B cell (primary cell): Measurements from ENCODE around the gene SNED1. TPM values are rescaled to one million over a fixed set of nuclear protein-coding genes. Genes with fewer than 3 reads are reported as not detected.

Source experiments
- ATAC-seq: fragments of 200-7000 bp; cut with Tn5 transposase; one replicate; pipeline ENCODE4 v1.10.0; 2021; ENCODE audit warnings: low read depth, mild to moderate bottlenecking, moderate number of reproducible peaks, moderate library complexity
- CTCF ChIA-PET: fragments of 350-600 bp; sonication (Branson Sonifier 250); formaldehyde crosslinking; loops from one replicate; lab custom pipeline; 2021; ENCODE audit warnings: antibody characterized with exemption, inconsistent platforms; lab: Charles Lee
- POLR2A ChIA-PET: fragments of 350-600 bp; sonication (Branson Sonifier 250); formaldehyde crosslinking; loops from one replicate; lab custom pipeline; 2021; ENCODE audit warnings: antibody characterized with exemption; lab: Charles Lee
- DNase-seq: peaks from one replicate; pipeline ENCODE4 v3.0.0; 2013
- H2AFZ ChIP-seq: 2 replicates; pipeline ENCODE4 v1.6.1; 2012; ENCODE audit warnings: mild to moderate bottlenecking, low read depth, low read length; ENCODE audit not compliant: insufficient read depth, poor library complexity, severe bottlenecking
- H3K27ac ChIP-seq, 2 donors: 1 replicate in 1 of 2; 2 replicates in 1 of 2; pipeline ENCODE4 v1.5.1; 2012 to 2013; ENCODE audit warnings: low read length in 2 of 2, mild to moderate bottlenecking in 2 of 2, moderate library complexity in 1 of 2
- H3K27me3 ChIP-seq, 4 experiments: fragments of 200-600 bp in 1 of 4; sonication (generic) in 1 of 4; replicated peaks in 1 of 4; 1 replicate in 2 of 4; 2 replicates in 2 of 4; pipeline versions ENCODE4 v1.6.1 to v1.7.0; 2013 to 2016; ENCODE audit warnings: low read length in 3 of 4, mild to moderate bottlenecking in 2 of 4, mixed read lengths in 1 of 4, moderate library complexity in 1 of 4; ENCODE audit not compliant: insufficient read depth in 4 of 4, control insufficient read depth in 3 of 4; ENCODE audit errors: control extremely low read depth in 1 of 4
- H3K36me3 ChIP-seq, 2 experiments: replicated peaks in 1 of 2; 1 replicate in 1 of 2; 2 replicates in 1 of 2; pipeline versions ENCODE4 v1.6.1 to v1.7.1; 2013; ENCODE audit warnings: low read length in 1 of 2; ENCODE audit not compliant: insufficient read depth in 2 of 2, control insufficient read depth in 1 of 2; ENCODE audit errors: control extremely low read depth in 1 of 2, extremely low read depth in 1 of 2
- H3K4me1 ChIP-seq, 2 donors: fragments of 200-600 bp in 1 of 2; sonication (generic) in 1 of 2; 1 replicate in 1 of 2; 2 replicates in 1 of 2; pipeline versions ENCODE4 v1.5.1 to v1.6.1; 2013 to 2017; ENCODE audit warnings: low read length in 2 of 2; ENCODE audit not compliant: control insufficient read depth in 2 of 2, insufficient read depth in 2 of 2
- H3K4me2 ChIP-seq: replicated peaks from 2 replicates; pipeline ENCODE3; 2012; ENCODE audit warnings: mild to moderate bottlenecking, low read depth, low read length; ENCODE audit not compliant: poor library complexity, severe bottlenecking
- H3K4me3 ChIP-seq, 5 experiments: fragments of 200-600 bp in 1 of 5; sonication (generic) in 1 of 5; 1 replicate in 3 of 5; 2 replicates in 2 of 5; pipeline versions ENCODE4 v1.5.1 to v1.7.0; 2011 to 2016; ENCODE audit warnings: low read length in 4 of 5, mild to moderate bottlenecking in 4 of 5, low read depth in 2 of 5, control low read depth in 1 of 5, moderate library complexity in 1 of 5; ENCODE audit not compliant: insufficient read depth in 1 of 5; ENCODE audit errors: control extremely low read depth in 1 of 5, extremely low read depth in 1 of 5
- H3K79me2 ChIP-seq: fragments of 200-600 bp; sonication (generic); one replicate; pipeline ENCODE4 v1.6.0; 2016; ENCODE audit warnings: low read length; ENCODE audit not compliant: control insufficient read depth, insufficient read depth
- H3K9ac ChIP-seq: fragments of 200-600 bp; sonication (generic); 2 replicates; pipeline ENCODE4 v1.6.1; 2017; ENCODE audit warnings: mild to moderate bottlenecking, low read length, moderate library complexity
- H3K9me3 ChIP-seq, 3 donors: one replicate each; pipeline versions ENCODE4 v1.6.1 to v1.7.1; 2013; ENCODE audit warnings: low read length in 2 of 3; ENCODE audit not compliant: control insufficient read depth in 2 of 3, insufficient read depth in 1 of 3; ENCODE audit errors: control extremely low read depth in 1 of 3
- H4K20me1 ChIP-seq: 2 replicates; pipeline ENCODE4 v1.6.0; 2012; ENCODE audit warnings: mild to moderate bottlenecking, low read length; ENCODE audit not compliant: insufficient read depth, control insufficient read depth, poor library complexity, severe bottlenecking
- H3K27ac Mint-ChIP-seq: one replicate; pipeline ENCODE4 v1.8.0; 2021; ENCODE audit warnings: mixed read lengths
- H3K27me3 Mint-ChIP-seq: one replicate; pipeline ENCODE4 v1.8.0; 2021; ENCODE audit warnings: mixed read lengths
- H3K4me1 Mint-ChIP-seq: one replicate; pipeline ENCODE4 v1.8.0; 2021; ENCODE audit warnings: mixed read lengths
- H3K4me3 Mint-ChIP-seq: one replicate; pipeline ENCODE4 v1.8.0; 2021; ENCODE audit warnings: mixed read lengths
- H3K9me3 Mint-ChIP-seq: one replicate; pipeline ENCODE4 v1.8.0; 2022; ENCODE audit warnings: mixed read lengths; ENCODE audit not compliant: insufficient read depth
- EZH2 ChIP-seq: IDR thresholded peaks from 2 replicates; pipeline ENCODE4 v1.6.1; 2012; ENCODE audit warnings: borderline replicate concordance, low read depth, mild to moderate bottlenecking, moderate library complexity, low read length; ENCODE audit not compliant: insufficient read depth, poor library complexity, severe bottlenecking
- WGBS: methylation state at CpG from one replicate; pipeline ENCODE4 v1.1.5; 2013; ENCODE audit warnings: missing lambda C conversion rate; ENCODE audit not compliant: insufficient coverage; 5-methylcytosine and 5-hydroxymethylcytosine counted together
- intact Hi-C: fragments of 100-400 bp; cut with micrococcal nuclease; formaldehyde crosslinking; loops from one replicate; pipeline ENCODE4 v1.10.0; 2022
- polyA plus RNA-seq: library from polyadenylated mRNA; depleted of rRNA; stranded (reverse); fragments of >200 nt; gene quantifications from 2 replicates; pipeline ENCODE4 v1.2.3, GENCODE V29; 2012
- total RNA-seq, 2 donors: library from RNA; stranded (reverse); fragments of 120-200 nt in 1 of 2; gene quantifications; 1 replicate in 1 of 2; 2 replicates in 1 of 2; pipeline versions ENCODE4 v1.2.3 to v1.2.4, GENCODE V29; 2013 to 2022
- TF ChIP-seq, protein P1 (sequence below): fragments of 200-600 bp; IDR thresholded peaks from one replicate; pipeline ENCODE4 v1.8.0; 2022; ENCODE audit warnings: antibody characterized with exemption, mild to moderate bottlenecking

Gene SNED1
- total and polyA plus RNA-seq, 2 donors (not counting 1 experiment from before 2014, with no cell fraction given): 25.5 to 336 TPM

DNA sequence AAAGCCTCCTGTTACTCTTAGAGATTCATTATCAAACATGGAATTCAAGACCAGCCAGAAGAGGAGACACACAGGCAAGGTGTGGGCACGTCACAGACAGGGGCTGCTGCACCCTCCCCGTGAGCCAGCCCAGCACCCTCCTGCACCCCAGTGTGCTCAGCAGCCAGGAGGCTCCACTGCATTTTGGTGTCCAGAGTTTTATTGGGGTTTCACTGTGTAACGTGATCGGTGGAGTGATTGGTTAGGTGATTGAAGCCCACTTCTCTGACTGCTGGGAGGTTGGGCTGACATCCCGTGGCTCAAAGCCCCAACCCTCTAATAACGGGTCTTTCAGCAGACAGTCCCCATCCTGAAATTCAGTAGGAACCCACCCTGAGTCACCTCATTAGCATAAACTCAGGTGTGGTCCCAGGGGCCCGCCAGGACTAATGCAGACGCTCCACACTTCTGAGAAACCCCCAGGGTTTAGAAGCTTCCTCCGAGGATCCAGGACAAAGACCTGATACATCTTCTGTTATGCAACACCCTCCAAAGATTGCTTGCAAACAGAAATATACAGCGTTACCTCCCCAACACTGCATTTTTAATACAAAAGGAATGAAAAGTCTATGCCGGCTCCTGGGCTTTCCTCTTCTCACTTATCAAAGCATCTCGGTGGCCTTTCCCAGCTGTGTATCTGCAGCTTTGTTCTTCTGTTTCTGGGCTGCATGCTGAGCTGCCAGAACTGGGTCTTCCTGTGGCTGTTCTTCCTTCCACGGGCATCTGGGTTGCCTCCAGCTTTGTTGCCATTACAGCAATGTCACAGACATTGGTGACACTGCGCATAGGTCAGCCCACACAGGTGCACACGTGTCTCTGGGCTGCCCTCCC is 43.7 kb upstream of the SNED1 start:
- no peak overlapping the region for H3K4me2 ChIP-seq
- POLR2A ChIA-PET: no interaction called here
- DNase-seq: no peak
- H3K4me3 ChIP-seq: no peak overlapping the region
- H2AFZ ChIP-seq: no peak overlapping the region
- H3K36me3 ChIP-seq: no peaks in the 10 kb centered on the region
- Mint-ChIP-seq H3K4me1 (no peaks in the 10 kb centered on the region), H3K27me3 (peaks cover 7% of the 10 kb centered on the region), H3K27ac (no peak overlapping the region), H3K4me3 (no peak overlapping the region), H3K9me3 (no peaks in the 10 kb centered on the region)
- WGBS: 59% methylated on average over 12 of the region's 15 CpGs
- H3K79me2 ChIP-seq: no peaks in the 10 kb centered on the region
- TF ChIP-seq, protein P1, sequence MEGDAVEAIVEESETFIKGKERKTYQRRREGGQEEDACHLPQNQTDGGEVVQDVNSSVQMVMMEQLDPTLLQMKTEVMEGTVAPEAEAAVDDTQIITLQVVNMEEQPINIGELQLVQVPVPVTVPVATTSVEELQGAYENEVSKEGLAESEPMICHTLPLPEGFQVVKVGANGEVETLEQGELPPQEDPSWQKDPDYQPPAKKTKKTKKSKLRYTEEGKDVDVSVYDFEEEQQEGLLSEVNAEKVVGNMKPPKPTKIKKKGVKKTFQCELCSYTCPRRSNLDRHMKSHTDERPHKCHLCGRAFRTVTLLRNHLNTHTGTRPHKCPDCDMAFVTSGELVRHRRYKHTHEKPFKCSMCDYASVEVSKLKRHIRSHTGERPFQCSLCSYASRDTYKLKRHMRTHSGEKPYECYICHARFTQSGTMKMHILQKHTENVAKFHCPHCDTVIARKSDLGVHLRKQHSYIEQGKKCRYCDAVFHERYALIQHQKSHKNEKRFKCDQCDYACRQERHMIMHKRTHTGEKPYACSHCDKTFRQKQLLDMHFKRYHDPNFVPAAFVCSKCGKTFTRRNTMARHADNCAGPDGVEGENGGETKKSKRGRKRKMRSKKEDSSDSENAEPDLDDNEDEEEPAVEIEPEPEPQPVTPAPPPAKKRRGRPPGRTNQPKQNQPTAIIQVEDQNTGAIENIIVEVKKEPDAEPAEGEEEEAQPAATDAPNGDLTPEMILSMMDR: no peak
- no peak for TF ChIP-seq EZH2
- CTCF ChIA-PET: no interaction called here
- intact Hi-C loops: no loop called here
- H3K27ac ChIP-seq: no peak overlapping the region
- no peaks in the 10 kb centered on the region for H3K9me3 ChIP-seq
- no peak for ATAC-seq
- no peaks in the 10 kb centered on the region for H4K20me1 ChIP-seq
- peaks cover 0 to 10% (median 0%) of the 10 kb centered on the region in 4 experiments for H3K27me3 ChIP-seq
- H3K4me1 ChIP-seq: no peaks in the 10 kb centered on the region
- no peak overlapping the region for H3K9ac ChIP-seq
